NK-92 (cell line): ENCODE measurements around the gene PDXDC1.
"Not testable (repeated sequence)": the region's sequence is repeated elsewhere in the genome, so short reads cannot be mapped to it uniquely, and the experiment has no call there.

Experiments
- DNase-seq: peaks from one replicate; lab custom pipeline; 2025; ENCODE audit not compliant: unreplicated experiment; lab: John Stamatoyannopoulos, UW

Gene PDXDC1

GRCh38 chr16:15008647-15009046 is 33.8 kb downstream of the PDXDC1 start:
- not testable (repeated sequence) for DNase-seq

DNA sequence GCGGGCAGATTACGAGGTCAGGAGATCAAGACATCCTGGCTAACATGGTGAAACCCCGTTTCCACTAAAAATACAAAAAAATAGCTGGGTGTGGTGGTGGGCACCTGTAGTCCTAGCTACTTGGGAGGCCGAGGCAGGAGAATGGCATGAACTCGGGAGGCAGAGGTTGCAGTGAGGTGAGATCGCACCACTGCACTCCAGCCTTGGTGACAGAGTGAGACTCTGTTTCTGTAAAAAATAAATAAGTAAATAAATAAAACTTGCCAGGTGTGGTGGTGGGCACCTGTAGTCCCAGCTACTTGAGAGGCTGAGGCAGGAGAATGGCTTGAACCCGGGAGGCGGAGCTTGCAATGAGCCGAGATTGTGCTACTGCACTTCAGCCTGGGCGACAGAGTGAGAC is 38.1 kb downstream of the PDXDC1 start:
- DNase-seq = not testable (repeated sequence)

DNA sequence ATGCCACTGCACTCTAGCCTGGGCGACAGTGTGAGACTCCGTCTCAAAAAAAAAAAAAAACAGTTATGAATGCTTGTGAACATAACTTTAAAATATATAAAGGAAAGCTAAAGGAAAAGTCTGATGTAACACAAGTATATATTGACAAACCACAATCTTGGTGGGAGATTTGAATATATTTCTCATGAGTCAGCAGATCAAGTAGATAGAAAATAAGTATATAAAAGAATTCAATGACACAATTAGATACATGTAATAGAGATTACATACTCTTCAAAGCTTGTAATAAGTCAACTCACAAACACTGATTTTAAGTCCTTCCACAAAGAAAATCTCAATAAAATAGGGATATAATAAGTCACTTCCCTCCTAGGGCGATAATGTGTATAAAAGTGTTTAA is 40.8 kb downstream of the PDXDC1 start:
- DNase-seq = not testable (repeated sequence)

DNA sequence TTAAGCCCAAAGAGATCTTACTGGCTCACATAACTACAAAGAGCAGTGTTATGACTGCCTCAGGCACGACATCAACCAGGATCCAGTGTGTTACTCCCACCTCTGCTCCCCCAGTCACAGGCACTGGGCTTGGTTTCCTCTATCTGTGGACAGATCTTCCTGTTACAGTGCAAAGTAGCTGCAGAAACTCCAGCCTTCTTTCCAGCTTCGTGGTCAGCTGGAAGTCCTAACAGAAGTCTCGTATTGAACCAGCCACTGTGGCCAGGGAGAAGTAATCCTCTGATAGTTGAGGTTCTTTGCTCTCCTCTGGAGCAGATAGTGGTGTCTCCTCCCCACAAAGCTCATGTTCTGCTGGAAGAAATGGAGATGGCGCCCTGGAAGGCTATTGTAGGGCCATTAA is 41.5 kb downstream of the PDXDC1 start:
- DNase-seq = not testable (repeated sequence)

DNA sequence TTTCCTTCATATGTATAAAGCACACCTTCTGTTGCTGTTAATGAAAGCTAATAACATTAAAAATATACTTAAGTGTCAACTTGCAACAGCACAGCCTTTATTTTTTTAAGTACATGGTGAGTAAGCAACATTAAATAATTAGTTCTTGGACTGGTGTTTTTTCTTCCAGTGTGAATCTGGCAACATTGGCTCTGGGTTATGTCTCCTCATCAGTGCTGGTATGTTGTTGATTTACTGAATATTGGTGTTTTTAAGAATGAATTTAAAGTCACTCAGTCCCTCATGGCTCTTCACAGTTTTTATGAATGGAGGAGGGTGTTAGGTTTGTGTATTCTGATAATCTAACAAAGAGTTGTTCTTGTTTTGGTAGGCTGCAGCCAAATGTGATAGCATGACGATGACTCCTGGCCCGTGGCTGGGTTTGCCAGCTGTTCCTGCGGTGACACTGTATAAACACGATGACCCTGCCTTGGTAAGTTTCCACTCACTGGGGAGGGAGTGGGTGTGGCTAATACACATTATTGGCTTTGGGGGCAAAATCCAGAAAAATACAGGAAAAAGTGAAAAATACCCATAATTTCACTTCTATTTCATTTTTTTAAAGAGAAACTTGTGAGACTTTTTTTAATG is 42.2 kb downstream of the PDXDC1 start:
- DNase-seq = not testable (repeated sequence)

- DNase-seq = not testable (repeated sequence)
These were observed 46.6 kb downstream of the PDXDC1 start for GRCh38 chr16:15021429-15021828.

- not testable (repeated sequence) for DNase-seq
These were observed 47.4 kb downstream of the PDXDC1 start for GRCh38 chr16:15022194-15022593.

GRCh38 chr16:15023381-15024077 is 48.7 kb downstream of the PDXDC1 start:
- not testable (repeated sequence) for DNase-seq

DNA sequence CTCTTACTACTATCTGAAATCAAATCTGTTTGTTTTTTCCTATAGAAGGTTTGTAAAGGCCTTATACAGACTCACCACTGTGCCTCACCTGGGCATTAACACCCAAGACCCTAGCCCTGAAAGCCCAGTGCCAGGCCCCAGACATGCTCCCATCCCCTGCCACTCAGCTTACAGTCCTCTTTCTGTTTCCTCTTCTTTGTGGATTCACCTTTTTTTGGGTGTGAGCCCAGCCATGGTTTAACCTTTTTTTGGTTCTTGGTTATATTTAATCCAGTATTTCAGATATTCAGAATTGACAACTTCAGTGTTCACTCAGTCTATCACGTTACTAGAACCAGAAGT is 50.0 kb downstream of the PDXDC1 start:
- not testable (repeated sequence) for DNase-seq

DNA sequence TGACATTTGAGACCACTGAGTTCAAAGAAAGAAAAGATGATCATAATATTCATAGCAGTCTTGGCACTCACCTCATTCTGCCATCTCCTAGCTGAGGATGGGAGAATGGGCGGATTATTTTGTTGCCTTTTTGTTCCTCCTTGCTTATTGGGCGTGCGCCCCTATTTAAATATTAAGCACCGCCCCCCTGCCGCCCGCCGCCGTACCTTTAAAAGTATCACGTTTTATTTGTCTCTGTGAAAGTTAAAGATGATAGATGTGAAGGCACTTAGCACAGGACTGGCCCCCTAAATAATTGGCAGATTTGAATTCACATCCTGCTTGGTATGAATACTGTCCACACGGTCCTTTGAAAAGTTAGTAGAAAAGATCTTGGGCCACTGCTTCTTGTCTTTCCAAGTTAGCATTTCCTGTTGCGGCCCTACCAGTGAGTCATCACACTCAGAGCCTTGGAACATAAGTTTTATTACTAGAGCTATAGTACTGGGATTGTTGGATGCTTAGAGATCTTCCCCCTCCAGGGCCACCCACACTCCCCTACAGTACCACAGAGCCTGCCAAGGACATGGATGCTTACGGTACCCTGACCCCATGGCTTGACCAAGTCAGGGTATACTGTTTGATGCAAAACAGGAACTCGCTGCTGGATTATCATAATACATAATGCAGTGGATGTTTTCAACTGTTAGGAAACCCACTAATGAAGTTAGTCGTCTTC is 50.6 kb downstream of the PDXDC1 start:
- DNase-seq = not testable (repeated sequence)

DNA sequence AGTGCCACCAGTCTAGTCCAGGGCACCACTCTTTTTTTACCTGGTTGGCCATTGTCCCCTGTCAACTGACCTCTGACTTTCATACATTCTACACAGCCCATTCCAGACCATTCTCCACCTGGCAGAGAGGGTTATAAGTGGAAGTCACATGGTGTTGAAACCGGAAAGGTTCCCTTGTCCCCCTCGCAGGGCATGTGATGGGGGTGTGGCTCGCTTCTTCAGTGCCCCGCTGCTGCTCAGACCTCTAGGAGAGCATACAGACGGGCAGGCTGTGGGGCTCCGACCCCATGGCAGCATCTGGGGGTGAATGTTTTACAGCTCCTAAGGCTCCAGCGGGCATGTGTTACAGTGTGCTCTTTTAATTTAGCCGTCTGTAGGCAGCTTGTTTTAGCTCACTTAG is 52.2 kb downstream of the PDXDC1 start:
- not testable (repeated sequence) for DNase-seq

DNA sequence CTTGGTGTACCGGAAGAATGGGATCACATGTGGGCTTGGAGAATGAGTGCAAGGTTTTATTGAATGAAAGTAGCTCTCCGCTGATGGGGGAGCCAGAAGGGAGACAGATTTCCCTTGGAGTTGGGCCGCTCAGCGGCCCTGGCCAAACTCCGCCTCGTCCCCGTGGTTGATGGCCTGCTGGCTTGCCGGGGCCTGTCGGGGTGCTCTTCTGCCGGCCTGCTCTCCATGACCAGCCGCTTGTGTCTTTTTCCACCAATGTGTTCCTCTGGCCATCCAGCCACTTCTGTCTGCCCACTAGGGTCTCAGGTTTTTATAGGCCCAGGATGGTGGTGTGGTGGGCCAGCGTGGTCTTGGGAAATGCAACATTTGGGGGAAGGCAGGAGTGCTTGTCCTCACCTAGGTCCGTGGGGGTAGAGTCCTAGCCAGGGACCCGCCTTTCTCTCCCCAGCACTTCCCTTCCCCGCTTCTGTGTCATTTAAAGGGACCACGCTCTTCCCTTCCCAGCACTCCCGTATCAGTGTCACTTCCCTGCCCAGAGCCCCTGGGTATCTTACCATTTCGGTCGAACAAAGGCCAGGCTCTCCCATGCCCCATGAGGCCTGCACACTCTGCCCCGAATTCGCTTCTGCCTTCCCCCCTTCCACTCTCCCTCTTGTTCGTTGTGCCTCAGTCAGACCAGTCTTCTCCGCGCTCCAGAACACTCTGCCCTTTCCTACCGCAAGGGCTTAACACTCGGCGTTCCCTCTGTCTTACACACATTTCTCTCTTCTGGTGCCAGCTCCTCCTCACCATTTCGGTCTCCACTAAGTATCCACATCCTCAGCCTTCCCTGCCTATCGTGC is 52.9 kb downstream of the PDXDC1 start:
- DNase-seq = not testable (repeated sequence)

DNA sequence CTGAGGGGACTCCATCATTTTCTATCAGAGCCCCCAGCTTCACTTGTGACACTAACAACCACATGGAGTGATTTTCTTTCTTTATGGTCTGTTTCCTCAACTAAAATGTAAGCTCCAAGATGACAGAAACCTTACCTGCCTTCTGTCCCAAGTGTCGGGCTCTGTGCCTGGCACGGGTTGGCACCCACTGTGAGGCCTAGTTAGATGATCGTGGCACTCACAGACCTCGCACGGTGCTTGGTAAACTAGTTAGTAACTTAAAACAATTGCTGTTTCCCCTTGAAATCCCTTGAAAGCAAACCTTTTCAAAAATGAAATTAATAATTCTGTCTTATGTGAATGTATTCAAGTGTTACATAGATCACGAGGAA is 53.5 kb downstream of the PDXDC1 start:
- DNase-seq = not testable (repeated sequence)

DNA sequence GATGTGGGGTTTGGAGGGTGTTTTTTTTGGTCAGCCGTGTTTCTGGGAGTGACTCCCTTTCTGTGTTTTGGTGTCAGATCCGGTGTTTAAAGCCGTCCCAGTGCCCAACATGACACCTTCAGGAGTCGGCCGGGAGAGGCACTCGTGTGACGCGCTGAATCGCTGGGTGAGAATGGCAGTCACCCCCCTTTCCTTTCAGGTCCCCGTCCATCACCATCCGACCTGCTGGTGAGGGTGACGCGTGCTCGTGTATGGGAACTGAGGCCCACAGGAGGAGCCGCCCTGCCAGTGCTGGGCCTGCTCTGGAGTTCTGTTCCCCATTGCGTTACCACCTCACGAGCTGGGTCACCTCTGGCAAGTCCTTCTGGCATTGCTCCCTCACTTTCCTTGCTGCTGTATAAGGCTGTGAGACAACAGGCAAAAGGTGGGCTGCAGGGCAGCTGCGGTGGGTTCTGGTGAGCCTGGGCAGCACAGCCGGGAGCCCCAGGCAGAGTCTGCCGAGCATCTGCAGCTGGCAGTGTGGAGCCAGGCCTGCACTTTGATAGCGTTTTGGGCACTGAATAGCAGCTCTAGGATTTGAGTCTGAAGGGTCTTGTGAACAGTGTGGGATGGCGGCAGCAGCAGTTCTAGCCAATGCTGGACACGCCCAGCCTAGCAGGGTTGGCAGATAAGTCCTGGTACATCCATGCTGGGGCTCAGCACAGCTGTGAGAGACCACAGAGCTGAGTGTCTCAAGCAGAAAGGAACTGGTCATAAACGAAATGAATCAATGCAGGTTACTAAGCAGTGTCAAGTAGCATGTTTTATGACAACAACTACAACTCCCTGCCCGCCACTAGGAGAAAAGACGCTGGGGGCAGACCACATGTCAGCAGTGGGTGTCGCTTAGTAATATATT is 54.2 kb downstream of the PDXDC1 start:
- not testable (repeated sequence) for DNase-seq

DNA sequence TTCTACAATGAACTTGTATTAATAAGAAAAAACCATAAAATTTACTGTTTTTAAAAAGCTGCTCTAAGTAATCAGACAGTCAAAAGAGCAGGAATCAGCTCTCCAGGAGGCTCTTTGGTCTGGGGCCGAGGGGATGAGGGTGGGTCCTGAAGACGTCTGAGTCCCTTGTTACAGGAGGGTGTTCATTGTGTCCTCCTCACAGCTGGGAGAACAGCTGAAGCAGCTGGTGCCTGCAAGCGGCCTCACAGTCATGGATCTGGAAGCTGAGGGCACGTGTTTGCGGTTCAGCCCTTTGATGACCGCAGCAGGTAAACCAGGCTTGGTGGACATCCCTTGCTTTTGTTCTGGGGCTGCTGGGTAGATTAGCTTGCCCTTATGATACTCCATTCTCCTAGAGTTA is 54.9 kb downstream of the PDXDC1 start:
- DNase-seq = not testable (repeated sequence)

DNA sequence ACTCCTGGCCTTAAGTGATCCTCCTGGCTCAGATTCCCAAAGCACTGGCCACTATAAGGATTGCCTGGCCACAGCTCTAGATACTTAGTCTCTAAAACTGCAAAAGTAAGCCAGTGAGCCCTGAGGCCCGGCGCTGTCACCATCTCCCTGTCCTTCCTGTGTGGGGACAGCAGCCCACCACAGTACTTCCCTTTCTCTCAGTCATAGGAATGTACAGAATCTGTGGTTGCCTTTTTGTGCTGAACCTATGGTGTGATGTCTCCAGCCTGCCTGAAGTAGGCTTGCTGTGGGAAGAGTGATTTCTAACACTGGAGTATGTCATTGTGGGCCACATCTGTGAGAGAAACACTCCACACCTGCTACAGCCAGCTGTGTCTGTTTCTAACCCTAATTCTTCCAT is 56.4 kb downstream of the PDXDC1 start:
- DNase-seq = no peak

- DNase-seq = no peak
These were observed 56.8 kb downstream of the PDXDC1 start for GRCh38 chr16:15031586-15031985.

DNA sequence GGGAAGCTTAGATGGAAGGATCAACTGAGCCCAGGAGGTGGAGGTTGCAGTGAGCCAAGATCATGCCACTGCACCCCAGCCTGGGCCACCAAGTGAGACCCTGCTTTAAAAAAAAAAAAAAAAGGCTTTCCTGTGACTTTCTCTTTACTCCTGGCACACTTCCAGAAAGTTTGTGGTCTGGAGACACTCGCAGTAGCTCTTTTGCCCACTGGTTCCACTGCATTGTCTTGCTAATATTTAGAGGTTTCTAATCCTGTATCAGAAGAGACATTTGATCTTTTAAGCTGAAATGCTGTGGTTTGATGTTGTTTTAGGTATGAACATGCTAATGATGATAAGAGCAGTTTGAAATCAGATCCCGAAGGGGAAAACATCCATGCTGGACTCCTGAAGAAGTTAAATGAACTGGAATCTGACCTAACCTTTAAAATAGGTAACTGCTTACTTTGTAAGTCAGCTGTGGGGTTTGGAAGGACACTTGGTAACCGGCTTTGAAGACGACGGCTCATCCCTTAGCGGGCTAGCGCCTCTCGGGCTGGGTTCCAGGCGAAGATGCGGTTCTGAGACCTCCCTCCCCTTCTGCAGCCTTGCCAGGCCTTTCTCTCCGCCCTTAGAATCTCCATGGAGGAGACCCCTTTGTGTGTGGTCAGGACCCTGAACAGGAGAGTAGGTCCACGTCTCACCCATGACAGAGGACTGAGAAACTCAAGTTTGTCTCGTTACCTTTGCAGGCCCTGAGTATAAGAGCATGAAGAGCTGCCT is 57.9 kb downstream of the PDXDC1 start:
- DNase-seq = no peak

DNA sequence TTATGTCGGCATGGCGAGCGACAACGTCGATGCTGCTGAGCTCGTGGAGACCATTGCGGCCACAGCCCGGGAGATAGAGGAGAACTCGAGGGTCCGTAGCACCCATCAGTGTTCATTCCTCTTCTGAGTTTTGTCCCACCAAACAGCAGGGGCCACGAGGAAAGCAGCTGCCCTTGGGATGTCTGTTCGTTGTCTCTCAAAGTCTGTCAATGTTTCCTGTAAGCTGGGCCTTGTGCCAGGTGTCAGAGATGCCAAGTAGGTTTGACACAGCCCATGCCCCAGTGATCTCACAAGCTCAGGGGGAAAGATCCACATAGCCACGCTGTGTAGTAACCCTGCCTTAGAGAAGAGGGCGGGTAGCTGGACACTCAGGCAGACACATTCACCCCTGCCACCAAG is 58.5 kb downstream of the PDXDC1 start:
- no peak for DNase-seq
